Measurements from ENCODE around the gene ERC1. TPM values are rescaled to one million over a fixed set of nuclear protein-coding genes. Genes with fewer than 3 reads are reported as not detected.

ERC1 gene
- total RNA-seq, 4 donors from 2014 or later: 50.0 to 88.1 (median 59.7) TPM

GRCh38 chr12:948238-948637 is 42.8 kb upstream of the ERC1 start:
- Histone ChIP-seq H3K4me1 (peaks cover 11 to 15% (median 14%) of the 10 kb centered on the region in 4 donors), H3K27me3 (no peaks in the 10 kb centered on the region), H3K4me3 (peak overlapping the region; percentile 68 to 83 (median 69)), H3K9me3 (no peaks in the 10 kb centered on the region), H3K27ac (replicated peaks in 1 of 4) (peak overlapping the region; percentile 83 to 93 (median 88)), H3K36me3 (peaks cover 0 to 15% (median 6%) of the 10 kb centered on the region in 4 donors)
- DNase-seq (ENCODE audit: extremely low spot score): no peak
- 93% methylated on average over 9 of the region's 9 CpGs for WGBS
- TF ChIP-seq POLR2A (IDR thresholded peaks at IDR 0.05; ENCODE audit: low read depth) (no peak), EP300 (IDR thresholded peaks at IDR 0.05) (no peak), POLR2AphosphoS5 (IDR thresholded peaks at IDR 0.05) (no peak), CTCF (IDR thresholded peaks at IDR 0.05) (no peak)
- intact Hi-C loops (cut with DNase I): loop anchor here (2.0 kb wide), 1 partner anchor 377 kb away; no protein-coding TSS in a partner anchor

DNA sequence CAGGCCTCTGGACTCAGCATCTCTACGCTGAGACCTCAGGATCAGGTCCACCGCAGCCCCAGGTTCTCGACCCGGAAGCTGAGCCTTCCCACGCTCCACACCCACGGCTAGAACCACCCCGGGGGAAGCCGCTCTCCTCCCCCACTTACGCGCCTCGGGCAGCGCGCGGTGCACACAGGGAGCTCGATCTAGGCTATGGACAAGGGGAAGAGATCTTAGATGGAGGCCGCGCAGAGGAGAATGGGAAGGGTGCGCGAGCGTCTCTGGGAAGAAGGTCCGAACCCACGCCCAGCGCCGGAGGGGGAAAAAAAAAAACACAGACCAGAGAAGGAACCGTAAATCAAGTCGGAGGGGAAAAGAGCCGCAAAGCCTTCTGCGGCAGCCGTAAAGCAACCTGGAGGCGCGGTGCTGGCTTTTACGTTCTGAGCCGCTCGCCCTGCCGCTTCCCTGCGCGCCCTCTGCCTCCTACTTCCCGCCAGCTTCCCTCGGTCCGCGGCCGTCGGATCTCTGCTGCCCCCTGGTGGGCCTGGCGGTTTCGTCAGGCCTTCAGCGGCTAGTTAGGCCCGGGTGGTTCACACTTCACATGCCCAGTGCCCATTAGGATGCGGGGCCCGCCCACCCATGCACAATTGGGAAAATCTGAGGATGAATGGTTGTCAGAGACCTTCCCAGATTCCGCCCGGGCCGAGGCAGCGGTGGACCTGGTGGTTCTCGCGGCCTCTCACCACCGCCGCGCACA is 41.4 kb upstream of the ERC1 start, which contains the start of gene RAD52:
Gene RAD52 (minus strand): TSS at position 242 of the 739 bp plus-strand sequence. CDS start 16,636 bp downstream, outside the sequence.
- peak within 1 kb of the TSS; percentile 68 to 83 (median 69) for H3K4me3 ChIP-seq
- peaks cover 11 to 15% (median 14%) of the 10 kb centered on the region in 4 donors for H3K4me1 ChIP-seq
- H3K9me3 ChIP-seq: no peaks in the 10 kb centered on the region
- DNase-seq (ENCODE audit: extremely low spot score): peak; percentile 99
- intact Hi-C loops (cut with DNase I): loop anchor here (2.0 to 5.0 kb wide), 3 partner anchors 38 to 379 kb away; no protein-coding TSS in a partner anchor
- no peaks in the 10 kb centered on the region for H3K27me3 ChIP-seq
- peak; percentile 91 to 92 for TF ChIP-seq POLR2AphosphoS5 (IDR thresholded peaks at IDR 0.05)
- no peak for TF ChIP-seq EP300 (IDR thresholded peaks at IDR 0.05)
- TF ChIP-seq CTCF (IDR thresholded peaks at IDR 0.05): peak; percentile 95 to 99 (median 97)
- peak; percentile 43 for TF ChIP-seq POLR2A (IDR thresholded peaks at IDR 0.05; ENCODE audit: low read depth)
- peak within 1 kb of the TSS; percentile 83 to 93 (median 88) for H3K27ac ChIP-seq (replicated peaks in 1 of 4)
- H3K36me3 ChIP-seq: peaks cover 0 to 4% (median 0%) of the 10 kb centered on the region in 4 donors
- under 1% methylated on average over 46 of the region's 58 CpGs for WGBS

GRCh38 chr12:951176-951575 is 39.8 kb upstream of the ERC1 start:
- WGBS: 44% methylated on average over 1 of the region's 1 CpG
- Histone ChIP-seq H3K9me3 (no peaks in the 10 kb centered on the region), H3K4me3 (no peak overlapping the region), H3K36me3 (no peaks in the 10 kb centered on the region), H3K4me1 (peaks cover 9 to 15% (median 14%) of the 10 kb centered on the region in 4 donors), H3K27ac (replicated peaks in 1 of 4) (no peak overlapping the region), H3K27me3 (no peaks in the 10 kb centered on the region)
- no peak for DNase-seq (ENCODE audit: extremely low spot score)
- TF ChIP-seq EP300 (IDR thresholded peaks at IDR 0.05): no peak
- no peak for TF ChIP-seq POLR2A (IDR thresholded peaks at IDR 0.05; ENCODE audit: low read depth)
- no peak for TF ChIP-seq POLR2AphosphoS5 (IDR thresholded peaks at IDR 0.05)
- TF ChIP-seq CTCF (IDR thresholded peaks at IDR 0.05): no peak
- intact Hi-C loops (cut with DNase I): loop anchor here (5.0 kb wide), 2 partner anchors 36 to 141 kb away; no protein-coding TSS in a partner anchor

- Histone ChIP-seq H3K4me3 (no peak overlapping the region), H3K36me3 (no peaks in the 10 kb centered on the region), H3K4me1 (peaks cover 6 to 15% (median 9%) of the 10 kb centered on the region in 4 donors), H3K27me3 (no peaks in the 10 kb centered on the region), H3K9me3 (no peaks in the 10 kb centered on the region), H3K27ac (replicated peaks in 1 of 4) (no peak overlapping the region)
- TF ChIP-seq CTCF (IDR thresholded peaks at IDR 0.05): no peak
- no peak for TF ChIP-seq POLR2A (IDR thresholded peaks at IDR 0.05; ENCODE audit: low read depth)
- no peak for TF ChIP-seq EP300 (IDR thresholded peaks at IDR 0.05)
- TF ChIP-seq POLR2AphosphoS5 (IDR thresholded peaks at IDR 0.05): no peak
- no peak for DNase-seq (ENCODE audit: extremely low spot score)
- intact Hi-C loops (cut with DNase I): loop anchor here (5.0 kb wide), 2 partner anchors 34 to 139 kb away; no protein-coding TSS in a partner anchor
- 66% methylated on average over 7 of the region's 7 CpGs for WGBS
These were observed 37.2 kb upstream of the ERC1 start for GRCh38 chr12:953776-954175.

All from esophagus muscularis mucosa (tissue), 4 donors.